IMR-90 (cell line): ENCODE measurements around the gene PGBD5.

ENCODE experiments used
- BHLHE40 ChIP-seq: fragments of 150-350 bp; IDR thresholded peaks from 2 replicates; pipeline ENCODE4 v1.6.1; 2016; ENCODE audit warnings: mild to moderate bottlenecking, low read depth, low read length
- CEBPB ChIP-seq: IDR thresholded peaks from 2 replicates; pipeline ENCODE4 v1.6.1; 2012; ENCODE audit warnings: low read depth, low read length, improper control_type of control experiment
- CTCF ChIP-seq: conservative IDR thresholded peaks from 2 replicates; pipeline ENCODE4 v1.5.1; 2012; ENCODE audit warnings: mild to moderate bottlenecking, low read depth, low read length, improper control_type of control experiment
- ELK1 ChIP-seq: fragments of 150-350 bp; IDR thresholded peaks from 2 replicates; pipeline ENCODE4 v1.6.1; 2016; ENCODE audit warnings: low read depth, mild to moderate bottlenecking, low read length, moderate library complexity, borderline replicate concordance
- FOS ChIP-seq: fragments of 150-350 bp; IDR thresholded peaks from 2 replicates; pipeline ENCODE4 v1.6.1; 2016; ENCODE audit warnings: low read depth, low read length
- MAFK ChIP-seq: IDR thresholded peaks from 2 replicates; pipeline ENCODE4 v1.6.1; 2012; ENCODE audit warnings: low read depth, low read length, improper control_type of control experiment
- NFE2L2 ChIP-seq: fragments of 150-350 bp; IDR thresholded peaks from 2 replicates; pipeline ENCODE4 v1.6.1; 2016; ENCODE audit warnings: low read depth, mild to moderate bottlenecking, low read length
- POLR2A ChIP-seq: IDR thresholded peaks from 2 replicates; pipeline ENCODE4 v1.6.1; 2012; ENCODE audit warnings: mild to moderate bottlenecking, low read depth, low read length
- RAD21 ChIP-seq: IDR thresholded peaks from 2 replicates; pipeline ENCODE4 v1.6.1; 2012; ENCODE audit warnings: low read length, improper control_type of control experiment
- RFX5 ChIP-seq: IDR thresholded peaks from 2 replicates; pipeline ENCODE4 v1.8.0; 2012; ENCODE audit warnings: low read depth, mild to moderate bottlenecking, low read length, moderate library complexity
- SMC3 ChIP-seq: fragments of 150-350 bp; IDR thresholded peaks from 2 replicates; pipeline ENCODE4 v1.6.1; 2016; ENCODE audit warnings: low read depth, mild to moderate bottlenecking, antibody characterized with exemption, low read length, moderate library complexity
- USF2 ChIP-seq: fragments of 150-350 bp; IDR thresholded peaks from 2 replicates; pipeline ENCODE4 v1.6.1; 2017; ENCODE audit warnings: mild to moderate bottlenecking, antibody characterized with exemption, low read length, low read depth

GRCh38 chr1:230303822-230304221, 122.3 kb downstream of the PGBD5 start:
- TF ChIP-seq USF2: peak; percentile 43; the same call in 1 of the 2 replicates
- no peak for TF ChIP-seq CTCF
- TF ChIP-seq RAD21: no peak
- no peak for TF ChIP-seq POLR2A
- no peak for TF ChIP-seq FOS
- TF ChIP-seq RFX5: no peak
- TF ChIP-seq BHLHE40: no peak
- no peak for TF ChIP-seq ELK1
- TF ChIP-seq SMC3: no peak
- TF ChIP-seq NFE2L2: no peak
- no peak for TF ChIP-seq MAFK
- peak; percentile 76 for TF ChIP-seq CEBPB
